PC-3 (cell line): ENCODE measurements around the gene FGFBP2. TPM values are rescaled to one million over a fixed set of nuclear protein-coding genes. Genes with fewer than 3 reads are reported as not detected.

Experiments used
- ATAC-seq: fragments of 200-7000 bp; cut with Tn5 transposase; 2 replicates; pipeline ENCODE4 v1.9.1; 2020; ENCODE audit warnings: mild to moderate bottlenecking, moderate library complexity
- BruUV-seq: library from RNA; stranded (reverse); fragments of 400-500 nt; replicated peaks from 2 replicates; lab custom pipeline; 2021; lab: Mats Ljungman, UMichigan
- CTCF ChIA-PET: fragments of 300-600 bp; sonication (Branson Sonifier 250); formaldehyde crosslinking; loops from one replicate; lab custom pipeline; 2022; ENCODE audit warnings: antibody characterized with exemption; lab: Charles Lee
- POLR2A ChIA-PET: fragments of 300-600 bp; sonication (Branson Sonifier 250); formaldehyde crosslinking; loops from one replicate; lab custom pipeline; 2022; ENCODE audit warnings: antibody characterized with exemption; ENCODE audit not compliant: unreplicated experiment; lab: Charles Lee
- DNase-seq: peaks from one replicate; pipeline ENCODE4 v3.0.0-alpha.2; 2015
- H2AFZ ChIP-seq: fragments of 300-600 bp; sonication (generic); 2 replicates; pipeline ENCODE4 v1.6.0; 2016; ENCODE audit warnings: antibody characterized with exemption, low read length
- H3F3A ChIP-seq: fragments of 300-600 bp; sonication (generic); one replicate; pipeline ENCODE4 v1.6.0; 2017; ENCODE audit warnings: antibody characterized with exemption, low read length, control low read depth, mild to moderate bottlenecking; ENCODE audit not compliant: unreplicated experiment
- H3K27ac ChIP-seq: fragments of 300-600 bp; sonication (generic); 2 replicates; pipeline ENCODE4 v1.5.1; 2016; ENCODE audit warnings: mild to moderate bottlenecking, low read length
- H3K27me3 ChIP-seq: fragments of 300-600 bp; sonication (generic); 2 replicates; pipeline ENCODE4 v1.6.1; 2016; ENCODE audit warnings: low read length, mixed read lengths
- H3K36me3 ChIP-seq: fragments of 300-600 bp; sonication (generic); 2 replicates; pipeline ENCODE4 v1.6.1; 2016; ENCODE audit warnings: low read depth, mixed run types, low read length, mixed read lengths
- H3K4me1 ChIP-seq: fragments of 300-600 bp; sonication (generic); 2 replicates; pipeline ENCODE4 v1.5.1; 2016; ENCODE audit warnings: low read length; ENCODE audit not compliant: insufficient read depth
- H3K4me2 ChIP-seq: fragments of 300-600 bp; sonication (generic); 2 replicates; pipeline ENCODE4 v1.6.0; 2016; ENCODE audit warnings: low read length
- H3K4me3 ChIP-seq: fragments of 300-600 bp; sonication (generic); 2 replicates; pipeline ENCODE4 v1.5.1; 2016; ENCODE audit warnings: mild to moderate bottlenecking, low read length, mixed read lengths
- H3K79me2 ChIP-seq: fragments of 300-600 bp; sonication (generic); 2 replicates; pipeline ENCODE4 v1.6.1; 2017; ENCODE audit warnings: low read length, mixed read lengths
- H3K9ac ChIP-seq: fragments of 300-600 bp; sonication (generic); 2 replicates; pipeline ENCODE4 v1.6.0; 2016; ENCODE audit warnings: mild to moderate bottlenecking, low read length
- H3K9me2 ChIP-seq: fragments of 300-600 bp; sonication (generic); replicated peaks from 2 replicates; pipeline ENCODE4 v1.6.1; 2016; ENCODE audit warnings: mixed run types, low read length, mixed read lengths
- H3K9me3 ChIP-seq: fragments of 300-600 bp; sonication (generic); 2 replicates; pipeline ENCODE4 v1.6.1; 2016; ENCODE audit warnings: low read length, mixed read lengths
- H4K20me1 ChIP-seq: fragments of 300-600 bp; sonication (generic); 2 replicates; pipeline ENCODE4 v1.6.1; 2016; ENCODE audit warnings: low read length, mixed read lengths
- EZH2 ChIP-seq: fragments of 300-600 bp; sonication (generic); IDR thresholded peaks from one replicate; pipeline ENCODE4 v1.6.1; 2017; ENCODE audit warnings: antibody characterized with exemption, mild to moderate bottlenecking, low read length; ENCODE audit not compliant: unreplicated experiment
- EZH2phosphoT487 ChIP-seq: fragments of 300-600 bp; sonication (generic); IDR thresholded peaks from 2 replicates; pipeline ENCODE4 v1.6.1; 2018; ENCODE audit warnings: mild to moderate bottlenecking, antibody characterized with exemption, low read length, borderline replicate concordance
- intact Hi-C: fragments of 100-400 bp; cut with micrococcal nuclease; formaldehyde crosslinking; loops from 2 replicates; pipeline ENCODE4 v1.9.0; 2023
- total RNA-seq: library from RNA; depleted of rRNA; stranded (reverse); fragments of >200 nt; gene quantifications from 2 replicates; pipeline ENCODE4 v1.2.3, GENCODE V29; 2014
- TF ChIP-seq, protein P1 (sequence below): fragments of 300-600 bp; sonication (generic); conservative IDR thresholded peaks from 2 replicates; pipeline ENCODE4 v1.5.1; 2017; ENCODE audit warnings: antibody characterized with exemption, low read depth, mild to moderate bottlenecking, low read length

FGFBP2 gene
- total RNA-seq, 1 experiment from 2014 or later, result not detected

DNA sequence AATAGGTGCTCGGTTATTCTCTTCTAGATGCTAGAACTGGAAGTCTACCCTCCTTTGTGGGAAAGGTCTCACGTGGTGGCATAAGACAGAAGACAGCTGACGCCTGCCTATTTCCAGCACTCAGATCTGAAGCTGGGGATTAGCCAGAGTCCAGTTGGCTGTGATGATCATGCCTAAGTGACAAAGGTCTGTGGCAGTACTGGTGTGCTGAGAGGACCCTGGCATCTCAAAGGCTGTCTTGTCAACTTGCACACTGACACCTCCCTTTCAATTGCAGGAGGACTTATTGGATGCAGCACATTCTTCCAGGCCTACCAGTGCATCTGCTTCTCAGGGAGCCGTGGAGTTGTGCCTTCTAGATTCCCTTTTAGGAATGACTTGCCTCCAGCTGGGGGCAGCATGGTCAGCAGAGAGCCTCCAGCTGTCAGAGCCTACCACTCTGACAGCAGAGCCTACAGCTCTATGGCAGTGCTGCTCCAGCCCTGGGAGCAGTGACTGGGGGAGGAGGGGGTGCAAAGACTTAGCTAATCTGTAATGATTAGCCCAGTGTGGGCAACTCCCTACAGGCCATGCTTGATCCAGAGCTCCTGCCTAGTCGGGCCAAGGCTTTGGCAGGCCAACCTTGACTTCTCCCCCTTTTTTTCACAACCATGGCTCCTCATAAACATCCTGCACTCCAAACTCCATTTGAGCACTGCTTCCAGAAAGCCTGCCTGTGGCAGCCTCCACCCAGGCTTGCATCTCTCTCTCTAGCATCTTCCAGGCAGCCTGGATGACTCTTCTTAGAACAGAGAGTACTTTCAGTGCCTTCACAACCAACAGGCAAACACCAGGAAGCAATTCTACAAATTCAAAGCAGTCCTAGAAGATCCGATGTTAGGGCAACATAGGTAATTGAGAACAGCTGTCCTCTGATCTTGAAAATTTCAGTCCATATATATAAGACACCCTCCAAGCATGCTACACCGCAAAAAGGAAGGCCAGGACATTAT is 13.8 kb upstream of the FGFBP2 start:
- POLR2A ChIA-PET, result no interaction called here
- no peak for ATAC-seq
- BruUV-seq, result no TSS peak

DNA sequence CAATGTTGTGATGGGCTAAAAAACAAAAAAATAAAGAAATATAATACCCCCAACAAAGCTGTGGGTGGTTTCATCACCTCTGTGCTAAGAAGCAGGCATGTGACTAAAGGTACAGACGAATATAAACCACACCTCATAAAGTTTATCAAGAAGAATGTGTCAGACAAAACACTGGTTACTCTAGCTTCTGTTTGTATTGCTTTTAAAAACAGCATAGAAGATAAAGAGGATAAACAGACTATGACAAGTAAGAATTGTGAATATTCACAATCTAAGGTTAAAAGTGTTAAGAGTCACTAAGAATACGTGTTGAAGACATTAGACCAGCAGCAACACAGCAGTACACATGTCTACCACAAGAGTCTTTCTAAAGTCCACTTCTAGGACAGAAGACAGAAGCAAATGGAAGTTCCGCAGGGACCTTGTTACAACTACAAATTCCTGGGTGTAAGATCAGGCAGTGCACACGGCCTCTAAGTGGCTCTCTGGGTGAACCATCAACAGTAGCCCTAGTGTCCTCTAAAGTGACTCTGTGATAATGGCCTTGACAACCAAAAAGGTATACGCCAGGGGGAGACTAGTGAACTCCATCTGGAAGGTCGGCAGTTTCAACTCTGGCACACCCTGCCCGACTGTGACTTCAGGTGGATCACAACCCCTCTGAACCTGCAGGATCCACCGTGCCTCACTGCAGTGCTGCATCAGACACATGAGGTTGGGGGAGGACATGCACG is 8.3 kb upstream of the FGFBP2 start:
- no peak for ATAC-seq
- Histone ChIP-seq H3K27ac (no peak overlapping the region), H3K9ac (no peak overlapping the region), H3F3A (no peaks in the 10 kb centered on the region), H3K4me2 (no peak overlapping the region), H3K4me3 (no peak overlapping the region), H3K9me3 (no peaks in the 10 kb centered on the region), H4K20me1 (no peaks in the 10 kb centered on the region), H3K4me1 (no peaks in the 10 kb centered on the region), H2AFZ (no peak overlapping the region), H3K9me2 (no peaks in the 10 kb centered on the region), H3K79me2 (no peaks in the 10 kb centered on the region), H3K36me3 (no peaks in the 10 kb centered on the region), H3K27me3 (no peaks in the 10 kb centered on the region)
- intact Hi-C loops, result no loop called here
- DNase-seq, result no peak
- no TSS peak for BruUV-seq
- TF ChIP-seq EZH2phosphoT487 (no peak), EZH2 (no peak)
- TF ChIP-seq, protein P1, sequence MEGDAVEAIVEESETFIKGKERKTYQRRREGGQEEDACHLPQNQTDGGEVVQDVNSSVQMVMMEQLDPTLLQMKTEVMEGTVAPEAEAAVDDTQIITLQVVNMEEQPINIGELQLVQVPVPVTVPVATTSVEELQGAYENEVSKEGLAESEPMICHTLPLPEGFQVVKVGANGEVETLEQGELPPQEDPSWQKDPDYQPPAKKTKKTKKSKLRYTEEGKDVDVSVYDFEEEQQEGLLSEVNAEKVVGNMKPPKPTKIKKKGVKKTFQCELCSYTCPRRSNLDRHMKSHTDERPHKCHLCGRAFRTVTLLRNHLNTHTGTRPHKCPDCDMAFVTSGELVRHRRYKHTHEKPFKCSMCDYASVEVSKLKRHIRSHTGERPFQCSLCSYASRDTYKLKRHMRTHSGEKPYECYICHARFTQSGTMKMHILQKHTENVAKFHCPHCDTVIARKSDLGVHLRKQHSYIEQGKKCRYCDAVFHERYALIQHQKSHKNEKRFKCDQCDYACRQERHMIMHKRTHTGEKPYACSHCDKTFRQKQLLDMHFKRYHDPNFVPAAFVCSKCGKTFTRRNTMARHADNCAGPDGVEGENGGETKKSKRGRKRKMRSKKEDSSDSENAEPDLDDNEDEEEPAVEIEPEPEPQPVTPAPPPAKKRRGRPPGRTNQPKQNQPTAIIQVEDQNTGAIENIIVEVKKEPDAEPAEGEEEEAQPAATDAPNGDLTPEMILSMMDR, result no peak
- POLR2A ChIA-PET, result no interaction called here
- CTCF ChIA-PET, result no interaction called here

More for the DNA sequence above, 13.8 kb upstream of the FGFBP2 start:
- no peaks in the 10 kb centered on the region for H3F3A ChIP-seq
- no peaks in the 10 kb centered on the region for H3K9me3 ChIP-seq
- no peaks in the 10 kb centered on the region for H3K36me3 ChIP-seq
- no peaks in the 10 kb centered on the region for H3K79me2 ChIP-seq
- no peak overlapping the region for H3K27ac ChIP-seq
- no peak overlapping the region for H3K4me2 ChIP-seq
- no peak for DNase-seq
- H3K4me3 ChIP-seq, result no peak overlapping the region
- H3K9me2 ChIP-seq, result no peaks in the 10 kb centered on the region
- TF ChIP-seq, protein P1, result no peak
- TF ChIP-seq EZH2phosphoT487 (no peak), EZH2 (no peak)
- no peaks in the 10 kb centered on the region for H3K4me1 ChIP-seq
- no peaks in the 10 kb centered on the region for H4K20me1 ChIP-seq
- H3K27me3 ChIP-seq, result no peaks in the 10 kb centered on the region; the same call in 1 of the 2 replicates
- intact Hi-C loops, result no loop called here
- H2AFZ ChIP-seq, result no peak overlapping the region
- no peak overlapping the region for H3K9ac ChIP-seq
- CTCF ChIA-PET, result no interaction called here
